ENCODE data around the gene MSI2. TPM values are rescaled to one million over a fixed set of nuclear protein-coding genes. Genes with fewer than 3 reads are reported as not detected.

Gene MSI2
- total and polyA plus RNA-seq, 9 of the 15 experiments (the other 6 are each of a cell fraction or from before 2014, with no cell fraction given), result 4.6 to 61.8 (median 42.4) TPM

DNA sequence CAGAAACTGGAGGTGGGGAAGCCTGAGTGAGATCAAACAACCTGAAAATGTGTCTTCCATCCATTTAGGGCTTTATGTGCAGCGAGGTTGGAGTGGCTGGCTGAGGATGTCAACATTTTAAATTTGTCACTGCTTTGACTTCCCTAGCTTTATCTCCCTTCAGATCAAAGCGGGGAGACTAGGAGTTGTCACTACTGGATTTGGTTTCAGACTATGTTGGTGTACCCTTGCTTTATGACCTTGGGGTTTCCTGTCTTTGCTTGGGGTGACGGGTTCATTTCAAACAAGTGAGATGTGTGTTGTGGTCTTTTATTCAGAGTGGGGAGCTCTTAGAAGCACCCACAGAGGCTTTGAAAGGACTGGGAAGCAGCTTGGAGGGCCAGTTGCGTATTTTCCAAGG, 25.6 kb downstream of the MSI2 start:
- 46% methylated on average over 4 of the region's 4 CpGs for WGBS (ENCODE audit: insufficient coverage, low coverage, missing lambda C conversion rate)
- no peak for ATAC-seq
- in situ Hi-C loops (cut with MboI), result no loop called here
- CTCF ChIA-PET (ENCODE audit: low intra/inter-chr PET ratio), result no interaction called here
- H3K9me1 ChIP-seq (ENCODE audit: control insufficient read depth, insufficient read depth, low read length), result no peaks in the 10 kb centered on the region
- H3K36me3 ChIP-seq (ENCODE audit: control insufficient read depth, insufficient read depth, low read length), result peaks cover 24% of the 10 kb centered on the region; the same call in 2 of the 3 replicates
- H3K4me2 ChIP-seq (ENCODE audit: insufficient read depth, low read length), result no peak overlapping the region
- H3K27ac ChIP-seq (ENCODE audit: extremely low read depth, low read depth, low read length), result no peak overlapping the region
- FAIRE-seq, result peak; percentile 71
- peaks cover 5% of the 10 kb centered on the region; the same call in 1 of the 2 replicates for H4K20me1 ChIP-seq (replicated peaks; ENCODE audit: control insufficient read depth, insufficient read depth, low read length)
- no peak for TF ChIP-seq ERF (CRISPR knock-in tag; IDR thresholded peaks at IDR 0.05)
- peak; percentile 50; the same call in 1 of the 2 replicates for TF ChIP-seq GATA2 (CRISPR knock-in tag; IDR thresholded peaks at IDR 0.05)
- TF ChIP-seq TEAD4 (IDR thresholded peaks at IDR 0.05; ENCODE audit: low read length), result peak; percentile 5; the same call in 1 of the 2 replicates
- TF ChIP-seq TEAD4 (CRISPR knock-in tag; IDR thresholded peaks at IDR 0.05; ENCODE audit: borderline replicate concordance), result no peak
- TF ChIP-seq ESRRA (IDR thresholded peaks at IDR 0.05; ENCODE audit: borderline replicate concordance, low read depth), result peak; percentile 73
- H3K9me3 ChIP-seq (replicated peaks; ENCODE audit: control insufficient read depth, insufficient read depth, low read depth, low read length), result no peaks in the 10 kb centered on the region
- H3K9ac ChIP-seq (ENCODE audit: insufficient read depth in 1 of 2, low read depth in 2 of 2, low read length in 2 of 2), result no peak overlapping the region
- peaks cover 27% of the 10 kb centered on the region for H3K79me2 ChIP-seq (ENCODE audit: control insufficient read depth, insufficient read depth, low read length)
- no peak overlapping the region for H2AFZ ChIP-seq (ENCODE audit: low read depth, low read length)
- no peak for DNase-seq (ENCODE audit: extremely low read depth in 1 of 4, low spot score in 3 of 4)
- no TSS peak for BruUV-seq (replicated peaks)
- H3K4me3 ChIP-seq, result no peak overlapping the region
- peaks cover 10 to 42% of the 10 kb centered on the region in 2 experiments for H3K4me1 ChIP-seq (replicated peaks in 1 of 2; ENCODE audit: control insufficient read depth in 2 of 2, insufficient read depth in 2 of 2, low read length in 2 of 2)
- POLR2A ChIA-PET, result interaction anchor here (1.3 kb wide), 1 partner anchor 14 kb away, joined by 5 read pairs; no protein-coding TSS in a partner anchor
- H3K27me3 ChIP-seq (ENCODE audit: control insufficient read depth in 2 of 2, insufficient read depth in 2 of 2, low read length in 2 of 2), result no peaks in the 10 kb centered on the region
- intact Hi-C loops (cut with micrococcal nuclease), result no loop called here

- Histone ChIP-seq H3K27me3 (ENCODE audit: control insufficient read depth in 2 of 2, insufficient read depth in 2 of 2, low read length in 2 of 2) (no peaks in the 10 kb centered on the region), H3K9me1 (ENCODE audit: control insufficient read depth, insufficient read depth, low read length) (no peaks in the 10 kb centered on the region), H3K27ac (ENCODE audit: extremely low read depth, low read depth, low read length) (no peak overlapping the region), H2AFZ (ENCODE audit: low read depth, low read length) (no peak overlapping the region), H3K4me2 (ENCODE audit: insufficient read depth, low read length) (no peak overlapping the region), H3K79me2 (ENCODE audit: control insufficient read depth, insufficient read depth, low read length) (peaks cover 30% of the 10 kb centered on the region), H3K9me3 (replicated peaks; ENCODE audit: control insufficient read depth, insufficient read depth, low read depth, low read length) (no peaks in the 10 kb centered on the region), H3K9ac (ENCODE audit: insufficient read depth in 1 of 2, low read depth in 2 of 2, low read length in 2 of 2) (no peak overlapping the region), H4K20me1 (replicated peaks; ENCODE audit: control insufficient read depth, insufficient read depth, low read length) (peaks cover 5% of the 10 kb centered on the region; the same call in 1 of the 2 replicates), H3K4me3 (no peak overlapping the region), H3K4me1 (replicated peaks in 1 of 2; ENCODE audit: control insufficient read depth in 2 of 2, insufficient read depth in 2 of 2, low read length in 2 of 2) (peaks cover 12 to 42% of the 10 kb centered on the region in 2 experiments), H3K36me3 (ENCODE audit: control insufficient read depth, insufficient read depth, low read length) (peaks cover 25% of the 10 kb centered on the region; the same call in 2 of the 3 replicates)
- FAIRE-seq (no peak), ATAC-seq (no peak), DNase-seq (ENCODE audit: extremely low read depth in 1 of 4, low spot score in 3 of 4) (peak in 2 of 4 experiments; percentile 12 to 18)
- in situ Hi-C loops (cut with MboI) (no loop called here), intact Hi-C loops (cut with micrococcal nuclease) (no loop called here)
- 0% methylated on average over 1 of the region's 1 CpG for WGBS (ENCODE audit: insufficient coverage, low coverage, missing lambda C conversion rate)
- CTCF ChIA-PET (ENCODE audit: low intra/inter-chr PET ratio), result no interaction called here
- TF ChIP-seq KDM1A (IDR thresholded peaks at IDR 0.05) (peak; percentile 7 to 33; a peak in 1 of 4 replicates), RBM14 (IDR thresholded peaks at IDR 0.05; ENCODE audit: borderline replicate concordance, insufficient read depth, low read depth, low read length) (no peak), HDGF (IDR thresholded peaks at IDR 0.05) (no peak), NBN (IDR thresholded peaks at IDR 0.05; ENCODE audit: low read depth) (no peak), MECOM (CRISPR knock-in tag; IDR thresholded peaks at IDR 0.05) (peak; percentile 26; the same call in 1 of the 2 replicates), MEIS2 (IDR thresholded peaks at IDR 0.05; ENCODE audit: partially characterized antibody) (peak; percentile 21)
- BruUV-seq (replicated peaks), result no TSS peak
- POLR2A ChIA-PET, result interaction anchor here (0.7 to 1.3 kb wide), 2 partner anchors 15 to 16 kb away, joined by 3 to 5 read pairs; no protein-coding TSS in a partner anchor
Observed at GRCh38 chr17:57282296-57282695, 26.0 kb downstream of the MSI2 start.

Measured in K562 (cell line).